ENCODE results near the gene TBC1D8. TPM values are rescaled to one million over a fixed set of nuclear protein-coding genes. Genes with fewer than 3 reads are reported as not detected.
"Not testable (repeated sequence)": the region's sequence is repeated elsewhere in the genome, so short reads cannot be mapped to it uniquely, and the experiment has no call there.

The TBC1D8 gene
- total RNA-seq, 1 experiment from 2014 or later: 27.8 TPM

DNA sequence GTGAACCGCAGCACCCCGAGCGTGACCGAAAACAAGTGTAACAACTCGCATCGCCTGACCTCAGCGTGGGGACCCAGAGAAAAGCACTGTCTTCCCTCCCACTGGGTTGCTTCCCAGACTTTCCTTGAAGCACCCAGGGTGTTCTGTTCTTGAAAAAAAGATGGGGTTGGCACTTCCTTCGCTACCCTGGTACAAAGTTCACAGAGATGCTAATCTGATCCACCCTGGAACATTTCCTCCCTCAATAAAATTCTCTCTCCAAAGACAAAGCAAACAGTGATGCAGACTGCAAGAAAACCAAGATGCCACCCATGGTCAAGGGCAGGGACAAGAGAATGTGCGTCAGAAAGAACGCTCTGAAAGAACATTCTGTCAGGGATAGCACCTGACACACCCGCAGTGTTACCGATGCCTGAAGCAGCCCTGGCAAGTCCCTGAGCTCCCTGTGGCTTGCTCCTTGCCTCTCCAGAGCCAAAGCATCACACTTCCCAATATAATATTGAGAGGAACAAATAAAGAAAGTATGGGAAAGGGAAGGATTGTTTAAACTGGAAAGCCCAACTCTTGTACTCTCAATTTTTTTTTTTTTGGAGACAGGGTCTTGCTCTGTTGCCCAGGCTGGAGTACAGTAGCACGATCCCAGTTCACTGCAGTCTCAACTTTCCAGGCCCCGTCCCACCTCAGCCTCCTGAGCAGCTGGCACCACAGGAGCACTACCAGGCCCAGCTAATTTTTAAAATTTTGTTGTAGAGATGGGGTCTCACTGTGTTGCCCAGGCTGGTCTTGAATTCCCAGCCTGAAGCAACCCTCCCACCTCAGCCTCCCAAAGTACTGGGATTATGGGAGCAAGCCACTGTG lies 70.7 kb downstream of the TBC1D8 start:
- DNase-seq (ENCODE audit: extremely low read depth, low read depth): peak; percentile 30

DNA sequence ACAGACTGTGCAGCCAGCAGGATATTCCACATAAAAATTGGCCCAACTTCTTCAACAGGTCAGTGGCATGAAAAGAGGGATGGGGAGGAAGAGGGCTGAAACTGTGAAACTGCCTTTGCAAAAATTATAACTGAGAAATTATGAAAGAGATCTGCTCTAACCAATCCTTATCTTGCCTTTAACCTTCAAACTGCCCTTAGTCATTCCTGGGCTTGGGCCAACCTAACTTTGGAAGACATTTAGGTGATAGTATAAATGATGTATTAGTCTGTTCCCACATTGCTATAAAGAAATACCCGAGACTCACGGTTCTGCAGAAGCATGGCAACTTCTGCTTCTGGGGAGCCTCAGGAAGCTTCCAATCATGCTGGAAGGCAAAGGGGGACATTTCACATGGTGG lies 74.6 kb downstream of the TBC1D8 start:
- no peak for DNase-seq (ENCODE audit: extremely low read depth, low read depth)

DNA sequence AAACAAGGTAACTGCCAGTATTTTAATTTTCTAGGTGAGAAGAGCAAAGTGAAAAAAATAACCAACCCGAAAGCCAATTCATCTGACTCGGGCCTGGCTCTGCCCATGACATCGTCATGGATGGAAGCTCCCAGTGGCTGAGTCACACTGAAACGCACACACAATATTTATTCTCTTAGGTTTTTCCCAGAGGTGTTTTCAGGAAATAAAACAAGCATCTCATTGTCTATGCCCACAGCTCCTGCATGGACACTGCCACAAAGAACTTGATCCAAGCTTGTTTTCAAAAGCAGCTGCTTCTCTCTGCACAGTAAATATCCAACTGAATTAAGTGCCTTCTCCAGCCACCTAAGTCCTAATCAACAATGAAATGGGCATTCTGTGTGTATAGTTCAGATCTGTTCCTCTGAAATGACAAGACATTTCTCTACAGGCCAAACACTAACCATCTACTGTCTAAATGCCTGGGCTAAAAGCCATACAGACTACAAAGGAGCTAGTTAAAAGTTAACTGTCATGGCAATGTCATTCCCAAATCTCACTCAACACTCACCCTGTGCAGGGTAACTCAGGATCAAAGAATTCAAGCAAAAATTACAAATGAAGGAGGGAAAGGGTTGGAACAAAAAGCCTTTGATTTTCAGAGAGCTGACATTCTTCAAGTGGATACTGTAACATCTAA lies 86.2 kb downstream of the TBC1D8 start:
- DNase-seq (ENCODE audit: extremely low read depth, low read depth): peak; percentile 76

DNA sequence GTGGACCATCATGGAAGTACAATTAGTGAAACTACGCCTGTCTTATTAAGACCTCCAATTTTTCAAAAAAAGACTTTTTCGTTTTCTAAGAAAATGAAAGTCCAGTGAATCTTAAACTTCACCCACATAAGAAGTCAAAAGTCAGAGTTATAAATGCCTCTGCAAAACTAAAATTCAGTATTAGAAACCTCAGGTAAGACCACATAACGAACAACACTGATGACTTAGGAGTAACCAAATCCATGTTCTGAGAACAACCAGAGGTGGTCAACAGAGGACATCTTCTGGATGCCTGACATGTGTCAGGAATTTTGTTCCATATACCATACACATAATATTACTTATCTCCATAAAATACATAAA lies 86.7 kb downstream of the TBC1D8 start:
- DNase-seq (ENCODE audit: extremely low read depth, low read depth): no peak

DNA sequence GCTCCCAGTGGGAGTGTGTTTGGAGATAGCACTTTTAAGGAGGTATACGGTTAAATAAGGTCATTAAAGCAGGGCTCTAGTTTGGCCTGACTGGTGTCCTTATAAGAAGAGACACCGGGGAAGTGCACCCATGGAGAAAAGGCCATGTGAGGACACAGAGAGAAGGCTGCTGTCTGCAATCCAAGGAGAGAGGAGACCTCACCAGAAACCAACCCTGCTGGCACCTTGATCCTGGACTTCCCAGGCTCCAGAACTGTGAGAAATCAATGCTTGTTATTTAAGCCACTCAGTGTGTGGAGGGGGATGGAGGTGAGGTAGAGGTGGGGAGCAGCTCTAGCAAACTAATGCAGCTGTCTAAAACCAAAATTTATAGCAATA lies 87.1 kb downstream of the TBC1D8 start:
- DNase-seq (ENCODE audit: extremely low read depth, low read depth): no peak

DNA sequence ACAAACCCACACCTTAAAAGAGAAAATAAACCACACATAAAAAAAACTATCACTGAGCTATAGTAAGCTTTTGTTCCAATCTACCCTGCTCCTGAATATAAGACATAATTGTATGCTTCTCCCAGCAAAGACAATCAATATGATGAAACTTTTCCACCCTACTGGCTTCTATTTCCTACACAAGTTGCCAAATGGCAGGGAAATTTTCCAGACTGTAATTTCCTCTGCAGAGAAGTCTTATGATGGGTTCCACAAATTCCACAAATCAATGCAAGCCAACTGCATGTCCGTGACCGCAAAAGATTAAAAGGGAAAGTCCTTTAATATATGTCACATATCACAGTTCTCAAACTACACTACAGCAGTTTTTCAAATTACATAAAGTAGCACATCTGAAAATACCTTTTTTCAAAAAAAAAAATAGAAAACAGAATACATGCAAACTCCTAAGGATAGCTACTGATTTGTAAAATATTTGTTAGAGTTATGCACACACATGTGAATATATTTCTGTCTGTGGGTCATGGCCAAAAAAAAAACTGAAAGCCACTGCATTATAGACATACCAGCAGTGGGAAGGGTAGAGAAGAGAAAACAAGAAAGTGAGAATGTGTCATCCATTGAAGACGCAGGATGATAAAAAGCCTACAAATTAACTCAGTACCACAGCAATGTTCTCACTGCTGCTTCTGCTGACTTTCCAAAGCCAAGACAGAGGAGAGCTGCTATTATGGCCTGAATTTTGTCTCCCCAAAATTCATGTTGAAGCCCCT lies 87.6 kb downstream of the TBC1D8 start:
- DNase-seq (ENCODE audit: extremely low read depth, low read depth): peak; percentile 86

DNA sequence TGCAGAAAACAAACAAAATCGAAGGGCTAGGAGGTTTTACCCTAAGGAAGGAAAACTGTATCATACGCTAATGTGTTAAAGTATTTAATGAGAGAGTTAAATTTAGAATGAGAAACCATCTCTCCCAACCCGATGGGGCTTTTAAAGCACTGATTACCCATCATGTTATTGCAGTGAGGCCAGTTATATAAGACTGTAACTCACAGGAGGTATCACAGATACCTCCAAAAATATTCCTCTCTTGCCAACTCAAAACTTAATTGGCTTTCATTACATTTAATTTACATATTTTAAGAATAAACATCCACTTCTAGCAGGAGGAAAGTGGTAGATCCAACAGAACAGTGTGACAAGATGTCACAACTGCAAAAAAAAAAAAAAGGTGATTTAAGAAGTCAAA lies 92.8 kb downstream of the TBC1D8 start:
- DNase-seq (ENCODE audit: extremely low read depth, low read depth): no peak

DNA sequence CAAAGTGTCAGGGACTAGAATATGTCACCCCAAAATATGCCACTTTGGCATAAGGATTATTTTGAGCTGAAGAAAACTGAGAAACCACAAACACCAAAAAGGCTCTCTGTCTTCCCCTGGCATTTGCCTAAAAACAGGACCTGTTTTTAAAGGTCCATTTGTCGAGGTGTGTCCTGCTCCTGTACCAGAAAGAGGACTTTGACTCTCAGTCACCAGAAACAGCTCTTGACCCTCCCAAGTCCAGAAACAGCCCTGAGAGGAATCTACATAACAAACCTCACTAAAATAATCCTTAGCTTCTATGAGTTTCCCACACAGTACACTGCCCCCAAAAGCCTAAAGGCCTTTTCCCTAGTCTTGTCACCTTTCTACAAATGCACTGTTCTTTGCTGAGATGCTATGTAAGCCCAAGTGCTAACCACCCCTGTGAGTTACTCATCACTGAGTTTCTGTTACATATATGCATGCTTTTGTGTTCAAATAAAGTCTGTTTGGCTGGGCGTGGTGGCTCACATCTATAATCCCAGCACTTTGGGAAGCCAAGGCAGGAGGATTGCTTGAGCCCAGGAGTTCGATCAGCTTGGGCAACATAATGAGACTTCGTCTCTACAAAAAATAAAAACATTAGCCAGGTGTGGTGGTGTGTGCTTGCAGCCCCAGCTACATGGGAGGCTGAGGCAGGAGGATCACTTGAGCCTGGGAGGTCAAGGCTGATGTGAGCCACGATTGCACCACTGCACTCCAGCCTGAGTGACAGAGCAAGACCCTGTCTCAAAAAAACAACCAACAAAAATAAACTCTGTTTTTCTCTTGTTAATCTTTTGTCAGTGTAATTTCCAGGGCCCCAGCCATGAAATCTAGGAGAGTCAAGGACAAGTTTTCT lies 93.9 kb downstream of the TBC1D8 start:
- DNase-seq (ENCODE audit: extremely low read depth, low read depth): no peak

DNA sequence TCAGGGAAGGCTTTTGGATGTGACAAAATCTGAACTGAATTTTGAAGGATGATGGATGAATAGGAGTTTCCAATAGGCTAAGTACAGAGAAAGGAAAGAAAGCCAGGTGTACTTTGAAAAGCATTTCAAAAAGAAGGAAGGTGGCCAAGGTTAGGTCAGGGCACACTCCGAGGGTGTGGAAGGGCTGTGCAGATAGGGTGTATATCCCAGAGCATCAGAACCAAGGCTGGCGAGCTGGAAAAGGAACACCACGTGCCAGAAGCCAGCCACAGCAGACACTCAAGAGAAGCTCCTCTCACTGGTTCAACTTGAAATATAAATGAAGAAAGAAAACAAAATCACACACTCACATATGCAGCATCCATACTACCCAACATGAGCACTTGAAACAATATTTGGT lies 98.1 kb downstream of the TBC1D8 start:
- DNase-seq (ENCODE audit: extremely low read depth, low read depth): no peak

DNA sequence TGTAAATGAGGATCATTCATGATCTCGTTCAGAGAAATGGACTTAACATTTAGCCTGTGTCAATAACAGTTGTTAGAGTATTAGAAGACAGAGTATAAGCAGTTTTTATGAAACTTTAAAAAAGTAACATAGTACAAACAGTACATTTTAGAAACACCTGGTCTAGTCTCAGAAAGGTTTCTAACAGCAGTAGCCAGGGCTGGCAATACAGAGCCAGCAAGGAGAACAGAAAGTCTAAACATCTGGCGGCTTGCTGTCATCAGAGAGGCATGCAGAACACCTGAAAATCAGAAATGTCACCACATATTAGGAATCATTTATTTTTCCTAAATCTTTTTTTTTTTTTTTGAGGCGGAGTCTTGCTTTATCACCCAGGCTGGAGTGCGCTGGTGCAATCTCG lies 99.0 kb downstream of the TBC1D8 start:
- DNase-seq (ENCODE audit: extremely low read depth, low read depth): no peak

DNA sequence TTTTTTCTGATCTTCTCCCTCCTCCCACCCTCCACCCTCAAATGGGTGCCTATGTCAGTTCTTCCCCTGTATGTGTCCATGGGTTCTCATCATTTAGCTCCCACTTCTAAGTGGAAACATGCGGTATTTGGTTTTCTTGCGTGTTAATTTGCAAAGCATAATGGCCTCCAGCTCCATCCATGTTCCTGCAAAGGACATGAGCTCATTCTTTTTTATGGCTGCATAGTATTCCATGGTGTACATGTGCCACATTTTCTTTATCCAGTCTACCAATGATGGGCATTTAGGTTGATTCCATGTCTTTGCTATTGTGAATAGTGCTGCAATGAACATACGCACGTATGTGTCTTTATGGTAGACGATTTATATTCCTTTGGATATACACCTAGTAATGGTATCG lies 100.3 kb downstream of the TBC1D8 start:
- not testable (repeated sequence) for DNase-seq (ENCODE audit: extremely low read depth, low read depth)

DNA sequence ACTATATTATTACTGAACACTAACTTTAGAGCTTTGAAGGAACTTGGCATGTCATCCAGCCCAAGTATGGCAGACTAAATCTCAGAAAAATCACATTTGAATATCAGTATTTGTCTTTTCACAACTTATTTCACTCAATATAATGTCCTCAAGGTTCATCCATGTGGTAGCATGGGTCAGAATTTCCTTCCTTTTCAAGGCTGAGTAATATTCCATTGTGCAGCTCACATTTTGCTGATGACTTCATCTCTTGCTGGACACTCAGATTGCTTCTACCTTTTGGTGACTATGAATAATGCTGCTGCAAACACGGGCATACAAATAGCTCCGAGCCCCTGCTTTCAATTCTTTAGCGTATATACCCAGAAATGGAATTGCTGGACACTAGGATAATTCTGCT lies 102.4 kb downstream of the TBC1D8 start:
- no peak for DNase-seq (ENCODE audit: extremely low read depth, low read depth)

DNA sequence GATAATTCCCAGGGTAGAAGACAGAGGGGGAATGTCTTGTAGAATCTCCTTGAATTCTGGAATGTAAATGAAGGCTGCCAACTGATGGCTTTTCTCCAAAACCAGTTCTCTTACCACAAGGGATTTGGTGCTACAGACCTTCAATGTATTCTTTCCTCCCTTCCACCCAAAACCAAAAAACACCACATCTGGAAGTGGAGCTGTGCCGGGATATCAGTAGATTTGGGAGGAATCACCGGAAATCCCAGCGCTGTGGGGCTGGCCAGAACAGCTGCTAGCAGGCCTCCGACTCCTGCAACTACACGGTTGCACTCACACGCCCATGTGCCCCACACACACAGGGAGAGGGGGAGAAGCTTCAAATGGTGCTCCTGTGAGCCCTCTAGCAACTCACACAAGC lies 103.4 kb downstream of the TBC1D8 start:
- no peak for DNase-seq (ENCODE audit: extremely low read depth, low read depth)

DNA sequence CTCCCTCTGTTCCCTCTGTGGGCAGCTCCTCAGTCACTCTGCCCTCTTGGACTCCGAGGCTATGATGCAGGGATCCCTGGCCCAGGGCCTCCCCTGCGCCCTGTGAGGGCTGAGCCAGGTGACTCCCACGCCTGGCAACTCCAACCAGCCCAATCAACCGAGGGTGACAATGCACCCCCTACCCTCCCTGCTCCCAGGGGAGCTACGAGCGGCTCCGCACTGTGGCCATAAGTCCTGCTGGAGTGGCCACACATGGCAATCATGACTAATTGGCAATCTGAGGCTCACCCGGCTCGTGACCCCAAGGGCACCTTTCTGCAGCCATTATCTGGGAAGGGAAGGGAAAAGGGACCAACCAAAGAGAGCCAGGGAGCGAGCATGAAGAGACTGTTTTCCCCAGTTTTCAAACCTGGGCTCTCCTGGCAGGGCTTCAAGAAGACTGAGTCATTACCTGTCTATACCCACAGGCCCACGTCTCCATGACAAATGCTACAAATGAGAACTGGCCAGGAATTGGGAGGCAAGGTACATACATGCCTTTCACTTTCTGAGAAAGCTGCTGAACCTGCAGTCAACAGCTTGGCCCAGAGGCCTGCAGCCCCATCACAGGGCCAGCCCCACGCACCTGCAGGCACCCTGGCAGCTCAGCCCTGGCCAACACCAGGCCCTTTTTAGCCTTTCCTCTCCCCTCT lies 104.0 kb downstream of the TBC1D8 start:
- DNase-seq (ENCODE audit: extremely low read depth, low read depth): no peak

DNA sequence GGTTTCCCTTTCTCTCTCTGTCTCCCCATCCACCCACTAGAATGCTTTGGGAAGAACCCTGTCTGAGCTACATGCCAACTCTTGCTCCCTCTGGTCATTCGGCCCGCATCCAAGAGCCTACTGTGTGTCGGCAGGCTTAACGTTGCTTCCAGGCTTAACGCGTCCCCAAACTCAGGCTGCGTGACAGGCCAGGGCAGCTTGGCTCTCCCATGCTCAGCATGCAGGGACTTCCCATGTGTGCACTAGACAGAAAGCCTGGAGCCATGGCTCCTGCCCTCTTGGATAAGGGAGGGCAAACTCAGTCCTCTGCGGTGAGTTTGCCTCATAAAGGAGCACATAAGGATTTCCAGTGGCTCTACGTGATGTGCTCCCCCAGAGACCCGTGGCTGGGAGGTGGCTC lies 105.9 kb downstream of the TBC1D8 start:
- no peak for DNase-seq (ENCODE audit: extremely low read depth, low read depth)

DNA sequence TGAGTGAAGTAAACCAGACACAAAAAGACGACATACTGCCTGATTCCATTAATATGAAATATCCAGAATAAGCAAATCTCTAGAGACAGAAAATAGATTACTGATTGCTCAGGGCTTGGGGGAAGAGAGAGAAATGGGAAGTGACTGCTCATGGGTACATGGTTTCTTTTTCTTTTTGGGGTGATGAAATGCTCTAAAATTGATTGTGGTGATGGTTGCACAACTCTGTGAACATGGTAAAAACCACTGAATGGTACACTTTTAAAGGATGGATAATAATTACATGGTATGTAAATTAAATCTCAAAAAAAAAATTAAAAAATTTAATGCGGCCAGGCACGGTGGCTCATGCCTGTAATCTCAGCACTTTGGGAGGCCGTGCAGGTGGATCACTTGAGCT lies 109.8 kb downstream of the TBC1D8 start:
- no peak for DNase-seq (ENCODE audit: extremely low read depth, low read depth)

DNA sequence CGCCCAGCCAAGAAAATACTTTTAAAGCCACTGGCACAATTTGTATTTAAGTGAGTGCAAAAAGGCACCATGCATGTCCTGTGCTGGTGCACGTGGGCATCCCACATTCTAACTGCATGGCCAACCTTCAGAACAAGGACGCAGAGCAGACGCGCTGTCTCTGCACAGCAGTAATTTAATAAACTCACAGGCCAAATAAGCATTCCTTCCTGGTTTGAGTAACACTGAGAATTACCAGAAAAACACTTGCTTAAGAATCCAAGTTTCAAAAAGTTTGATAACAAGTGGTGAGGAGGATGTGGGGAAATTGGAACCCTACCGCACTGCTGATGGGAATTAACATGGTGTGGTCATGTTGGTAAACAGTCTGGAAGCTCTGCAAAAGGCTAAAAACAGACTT lies 110.4 kb downstream of the TBC1D8 start:
- DNase-seq (ENCODE audit: extremely low read depth, low read depth): no peak

DNA sequence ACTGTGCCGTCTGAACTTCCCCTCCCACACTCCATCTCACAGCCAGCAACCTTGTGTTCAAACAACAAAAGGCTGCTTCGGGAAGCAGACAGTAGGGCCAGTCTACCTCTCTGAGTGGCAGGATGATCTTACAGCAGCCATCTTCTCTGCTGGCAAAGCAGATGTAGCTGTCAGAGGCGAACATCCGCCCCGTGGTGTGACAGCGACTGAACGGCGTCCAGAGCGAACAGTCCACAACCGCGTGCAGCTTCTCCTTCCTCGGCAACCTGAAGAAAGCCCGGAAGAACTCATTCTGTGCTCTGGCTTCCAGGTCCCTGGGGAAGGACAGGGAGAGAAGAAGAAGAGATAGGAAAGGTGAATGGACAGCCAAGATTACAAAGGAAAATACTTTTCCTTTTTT lies 111.1 kb downstream of the TBC1D8 start:
- no peak for DNase-seq (ENCODE audit: extremely low read depth, low read depth)

DNA sequence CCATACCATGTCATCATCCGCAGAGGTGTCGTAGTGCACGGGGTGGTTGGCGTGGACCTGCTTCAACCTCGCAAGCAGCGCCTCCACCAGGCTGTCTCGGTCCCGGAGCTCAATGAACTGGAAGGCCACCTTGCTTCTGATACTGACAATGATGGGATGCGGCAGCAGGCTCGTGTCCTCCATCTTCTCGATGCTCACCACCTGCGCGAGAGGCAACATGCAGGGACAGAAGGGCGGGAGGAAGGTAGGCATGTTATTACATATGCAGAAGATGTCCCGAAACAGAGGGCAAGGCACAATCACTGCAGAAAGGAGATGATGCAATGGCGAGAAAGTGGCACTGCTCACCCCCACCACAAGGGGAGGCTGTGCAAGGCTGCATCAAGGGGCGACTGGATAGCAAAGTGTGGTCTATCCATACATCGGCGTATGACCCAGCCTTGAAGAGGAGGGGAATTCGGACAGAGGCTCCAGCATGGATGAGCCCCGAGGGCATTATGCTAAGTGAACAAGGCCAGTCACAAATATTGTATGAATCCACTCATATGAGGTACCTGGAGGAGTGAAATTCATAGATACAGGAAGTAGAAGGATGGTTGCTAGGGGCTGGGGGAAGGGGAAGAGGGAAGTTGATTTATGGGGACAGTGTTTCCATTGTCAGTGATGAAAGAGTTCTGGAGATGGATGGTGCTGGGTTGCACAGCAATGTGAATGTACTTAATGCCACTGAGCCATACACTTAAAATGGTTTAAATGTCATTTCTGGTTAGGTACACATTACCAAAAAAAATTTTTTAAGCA lies 112.5 kb downstream of the TBC1D8 start:
- peak; percentile 42 for DNase-seq (ENCODE audit: extremely low read depth, low read depth)
